Neutrophil (primary cell): ENCODE measurements around the gene CCDC146.
"Not testable (repeated sequence)": the region's sequence is repeated elsewhere in the genome, so short reads cannot be mapped to it uniquely, and the experiment has no call there.

Experiments used
- H3K27ac ChIP-seq: fragments of 200-600 bp; sonication (generic); 2 replicates; pipeline ENCODE4 v1.5.1; 2016; ENCODE audit warnings: mild to moderate bottlenecking, moderate library complexity
- H3K27me3 ChIP-seq: fragments of 200-600 bp; sonication (generic); 2 replicates; pipeline ENCODE4 v1.6.0; 2016; ENCODE audit warnings: mild to moderate bottlenecking
- H3K36me3 ChIP-seq: fragments of 200-600 bp; sonication (generic); 2 replicates; pipeline ENCODE4 v1.5.1; 2017
- H3K4me1 ChIP-seq, 2 experiments: fragments of 200-600 bp in 1 of 2; sonication (generic) in 1 of 2; 1 replicate in 1 of 2; 2 replicates in 1 of 2; pipeline versions ENCODE4 v1.5.1 to v1.6.1; 2013 to 2016; ENCODE audit warnings: low read depth in 1 of 2, low read length in 1 of 2, mild to moderate bottlenecking in 1 of 2, moderate library complexity in 1 of 2; ENCODE audit not compliant: control insufficient read depth in 1 of 2, insufficient read depth in 1 of 2
- H3K4me3 ChIP-seq, 2 experiments: fragments of 200-600 bp in 1 of 2; sonication (generic) in 1 of 2; 1 replicate in 1 of 2; 2 replicates in 1 of 2; pipeline ENCODE4 v1.5.1; 2013 to 2016; ENCODE audit warnings: low read depth in 1 of 2, low read length in 1 of 2, mild to moderate bottlenecking in 1 of 2, moderate library complexity in 1 of 2
- H3K9me3 ChIP-seq: fragments of 200-600 bp; sonication (generic); 2 replicates; pipeline ENCODE4 v1.5.1; 2016
- CTCF ChIP-seq: fragments of 200-600 bp; sonication (generic); IDR thresholded peaks from 2 replicates; pipeline ENCODE4 v1.5.1; 2016; ENCODE audit warnings: antibody characterized with exemption

CCDC146 gene

GRCh38 chr7:77271766-77272165 is 149.4 kb downstream of the CCDC146 start:
- H3K9me3 ChIP-seq, result no peaks in the 10 kb centered on the region
- H3K4me1 ChIP-seq, result no peaks in the 10 kb centered on the region
- no peak for TF ChIP-seq CTCF
- H3K4me3 ChIP-seq, result no peak overlapping the region
- no peaks in the 10 kb centered on the region for H3K27me3 ChIP-seq
- no peak overlapping the region for H3K27ac ChIP-seq
- H3K36me3 ChIP-seq, result no peaks in the 10 kb centered on the region

- not testable (repeated sequence) for H3K27me3 ChIP-seq
Observed at GRCh38 chr7:77275663-77276062, 153.2 kb downstream of the CCDC146 start.

GRCh38 chr7:77276120-77276519 is 153.7 kb downstream of the CCDC146 start:
- no peaks in the 10 kb centered on the region for H3K36me3 ChIP-seq
- no peak for TF ChIP-seq CTCF
- H3K27ac ChIP-seq, result no peak overlapping the region

More at GRCh38 chr7:77275663-77276062, 153.2 kb downstream of the CCDC146 start:
- H3K4me3 ChIP-seq, H3K36me3 ChIP-seq, H3K9me3 ChIP-seq, H3K4me1 ChIP-seq, H3K27ac ChIP-seq: not testable (repeated sequence)

GRCh38 chr7:77281780-77282478 is 159.5 kb downstream of the CCDC146 start:
- no peaks in the 10 kb centered on the region for H3K27me3 ChIP-seq
- no peak for TF ChIP-seq CTCF
- no peaks in the 10 kb centered on the region for H3K9me3 ChIP-seq
- no peak overlapping the region for H3K27ac ChIP-seq
- H3K4me1 ChIP-seq, result no peaks in the 10 kb centered on the region
- H3K36me3 ChIP-seq, result no peaks in the 10 kb centered on the region
- no peak overlapping the region for H3K4me3 ChIP-seq

More at GRCh38 chr7:77276120-77276519, 153.7 kb downstream of the CCDC146 start:
- Histone ChIP-seq H3K9me3 (no peaks in the 10 kb centered on the region), H3K4me3 (no peak overlapping the region), H3K4me1 (no peaks in the 10 kb centered on the region), H3K27me3 (no peaks in the 10 kb centered on the region)

GRCh38 chr7:77282897-77283296 is 160.5 kb downstream of the CCDC146 start:
- H3K36me3 ChIP-seq, result no peaks in the 10 kb centered on the region
- H3K27me3 ChIP-seq, result no peaks in the 10 kb centered on the region
- H3K4me3 ChIP-seq, result no peak overlapping the region
- H3K27ac ChIP-seq, result no peak overlapping the region
- TF ChIP-seq CTCF, result no peak
- no peaks in the 10 kb centered on the region for H3K4me1 ChIP-seq
- no peaks in the 10 kb centered on the region for H3K9me3 ChIP-seq

GRCh38 chr7:77284005-77284404 is 161.6 kb downstream of the CCDC146 start:
- peaks cover 2 to 4% of the 10 kb centered on the region in 2 experiments for H3K4me1 ChIP-seq
- H3K9me3 ChIP-seq, result no peaks in the 10 kb centered on the region
- no peak overlapping the region for H3K27ac ChIP-seq
- no peak overlapping the region for H3K4me3 ChIP-seq
- TF ChIP-seq CTCF, result no peak
- H3K36me3 ChIP-seq, result no peaks in the 10 kb centered on the region
- H3K27me3 ChIP-seq, result no peaks in the 10 kb centered on the region
